Cardiac fibroblast (primary cell): ENCODE results near the gene FAM114A2.

Source experiments
- DNase-seq, 2 donors: peaks; one replicate each; pipeline versions ENCODE4 v3.0.0 to v3.0.0-alpha.2; 2010; ENCODE audit warnings: low read depth in 2 of 2
- H3K4me3 ChIP-seq, 2 donors: replicated peaks in 1 of 2; 1 replicate in 1 of 2; 2 replicates in 1 of 2; pipeline ENCODE4 v1.5.1; 2011; ENCODE audit warnings: low read depth in 2 of 2, low read length in 2 of 2, mild to moderate bottlenecking in 2 of 2, moderate library complexity in 1 of 2
- CTCF ChIP-seq: IDR thresholded peaks from one replicate; pipeline ENCODE4 v1.5.1; 2011; ENCODE audit warnings: low read depth, mild to moderate bottlenecking, low read length, inconsistent platforms

FAM114A2 gene

GRCh38 chr5:153998010-153998409 is 40.7 kb downstream of the FAM114A2 start:
- no peak for TF ChIP-seq CTCF
- peak; percentile 26 to 61 for DNase-seq
- H3K4me3 ChIP-seq, result no peak overlapping the region

- no peak for DNase-seq
- H3K4me3 ChIP-seq, result no peak overlapping the region
- TF ChIP-seq CTCF, result no peak
These were observed 47.5 kb downstream of the FAM114A2 start for GRCh38 chr5:153991168-153991567.

GRCh38 chr5:153988510-153988909 is 50.2 kb downstream of the FAM114A2 start:
- DNase-seq, result no peak
- no peak for TF ChIP-seq CTCF
- H3K4me3 ChIP-seq, result no peak overlapping the region

- no peak for TF ChIP-seq CTCF
- no peak for DNase-seq
These were observed 51.4 kb downstream of the FAM114A2 start for GRCh38 chr5:153987301-153987700.

GRCh38 chr5:153985498-153985897 is 53.2 kb downstream of the FAM114A2 start:
- TF ChIP-seq CTCF, result no peak
- no peak overlapping the region for H3K4me3 ChIP-seq
- no peak for DNase-seq

More at GRCh38 chr5:153987301-153987700, 51.4 kb downstream of the FAM114A2 start:
- H3K4me3 ChIP-seq, result no peak overlapping the region

GRCh38 chr5:153983885-153984284 is 54.8 kb downstream of the FAM114A2 start:
- TF ChIP-seq CTCF, result no peak
- H3K4me3 ChIP-seq, result no peak overlapping the region
- no peak for DNase-seq

- no peak for TF ChIP-seq CTCF
- DNase-seq, result no peak
- no peak overlapping the region for H3K4me3 ChIP-seq
These were observed 56.7 kb downstream of the FAM114A2 start for GRCh38 chr5:153981905-153982605.
